Left renal pelvis (tissue), 4 donors: Measurements from ENCODE around the gene GNG4. TPM values are rescaled to one million over a fixed set of nuclear protein-coding genes. Genes with fewer than 3 reads are reported as not detected.
"Not testable (repeated sequence)": the region's sequence is repeated elsewhere in the genome, so short reads cannot be mapped to it uniquely, and the experiment has no call there.

Experiments
- DNase-seq, 4 donors: peaks; one replicate each; pipeline ENCODE4 v3.0.0-alpha.2; 2013; ENCODE audit warnings: low read depth in 4 of 4, low spot score in 3 of 4
- polyA plus RNA-seq, 4 donors: library from polyadenylated mRNA; unstranded; fragments of 120-200 nt; gene quantifications; one replicate each; pipeline ENCODE4 v1.2.1, GENCODE V29; 2013; ENCODE audit not compliant: insufficient read length in 4 of 4

The GNG4 gene
- polyA plus RNA-seq, 4 donors, result 2.9 to 5.0 (median 3.8) TPM

GRCh38 chr1:235650341-235651169, 971 bp upstream of the GNG4 start:
- no peak for DNase-seq

DNA sequence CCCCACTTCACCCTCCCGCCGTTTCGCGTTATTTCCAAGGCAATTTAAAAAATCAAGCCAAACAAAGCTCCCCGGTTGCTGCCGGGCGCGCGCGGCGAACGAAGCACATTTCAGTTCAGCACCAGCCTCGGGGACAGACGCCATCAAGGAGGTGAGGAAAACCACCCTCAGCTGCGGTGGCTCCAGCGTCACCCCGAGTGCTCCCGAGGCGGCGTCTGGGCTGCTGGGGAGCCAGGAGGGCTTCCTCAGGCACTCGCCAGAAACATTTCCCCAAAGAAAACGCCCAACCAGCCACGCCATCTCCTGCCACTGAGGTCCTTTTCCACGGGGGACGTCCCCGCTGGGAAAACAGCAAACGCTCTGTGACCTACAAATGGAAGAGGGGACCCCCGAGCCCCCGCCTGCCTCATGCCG, 623 bp downstream of the GNG4 start:
- DNase-seq, result peak in 1 of 4 donors; percentile 35

- DNase-seq, result no peak
Measured at GRCh38 chr1:235648407-235648907, 1.1 kb downstream of the GNG4 start.

- not testable (repeated sequence) for DNase-seq
Measured at GRCh38 chr1:235647537-235647936, 2.0 kb downstream of the GNG4 start.

GRCh38 chr1:235646463-235646862, 3.1 kb downstream of the GNG4 start:
- DNase-seq, result no peak

DNA sequence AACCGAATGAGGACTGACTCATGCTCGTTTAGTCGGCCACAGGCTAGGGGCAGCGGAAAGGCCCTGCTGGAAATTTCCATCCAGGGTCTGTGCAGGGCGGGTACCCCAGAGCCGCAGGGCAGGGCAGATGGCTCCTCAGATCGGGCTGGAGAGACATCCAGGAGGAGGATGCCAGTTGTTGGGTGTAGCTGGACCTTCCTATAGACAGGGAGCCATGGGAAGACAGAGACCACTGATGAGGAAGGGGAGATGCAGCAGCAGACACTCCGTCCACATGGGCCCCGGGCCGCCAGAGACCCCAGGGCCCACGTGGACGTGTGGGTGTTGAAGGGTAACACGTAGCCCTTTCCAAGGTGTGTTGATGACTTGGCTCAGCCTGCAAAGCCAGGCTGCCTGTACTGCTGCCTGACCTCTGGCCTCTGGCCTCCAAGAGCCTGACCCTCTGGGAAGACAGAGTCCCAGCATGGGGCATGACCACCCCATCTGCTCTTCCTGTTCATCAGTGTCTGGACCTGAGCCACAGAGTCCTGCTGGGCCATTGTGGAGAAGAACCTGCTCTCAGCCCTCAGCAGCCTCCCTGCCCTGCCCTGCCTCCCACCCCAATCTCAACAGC, 4.8 kb downstream of the GNG4 start:
- DNase-seq, result no peak

DNA sequence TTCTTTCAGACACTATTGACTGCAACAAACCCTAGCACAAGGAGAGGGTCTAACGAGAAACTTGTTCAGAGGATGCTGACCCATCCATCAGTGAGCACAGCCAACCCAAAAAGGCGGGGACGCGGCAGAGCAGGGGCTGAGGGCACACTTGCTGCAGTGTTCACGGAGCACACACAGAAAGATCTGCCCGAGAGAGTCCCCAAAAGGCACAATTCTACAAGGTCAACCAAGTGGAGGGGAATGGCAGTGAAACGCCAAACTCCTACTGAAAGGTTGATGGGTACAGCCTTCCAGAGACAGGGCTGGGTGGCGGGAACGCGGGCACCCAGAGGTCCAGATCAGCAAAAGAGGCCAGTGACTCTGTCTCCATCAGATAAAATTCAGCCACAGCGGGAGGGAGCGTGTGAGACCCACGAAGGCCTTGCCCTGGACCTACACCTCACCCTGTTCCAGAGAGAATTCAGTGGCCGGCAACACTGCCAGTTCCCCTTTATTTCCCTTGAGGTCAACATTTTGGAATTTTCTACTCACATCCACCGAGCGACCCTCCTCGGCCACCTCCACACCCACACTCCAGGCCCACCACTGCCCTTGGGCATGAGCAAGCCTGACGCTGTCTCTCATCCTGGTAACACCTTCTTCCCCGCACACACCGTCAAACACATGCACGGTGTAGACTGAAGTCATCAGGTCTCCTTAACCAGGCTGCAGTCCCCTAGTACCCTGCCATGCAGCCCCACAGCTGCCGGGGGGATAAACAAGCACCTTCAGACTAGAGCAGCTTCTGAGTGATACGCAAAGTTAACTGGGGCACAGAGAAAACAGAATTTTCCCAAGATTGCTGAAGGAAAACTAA, 5.5 kb downstream of the GNG4 start:
- no peak for DNase-seq

- DNase-seq, result no peak
Measured at GRCh38 chr1:235642943-235643371, 6.6 kb downstream of the GNG4 start.

DNA sequence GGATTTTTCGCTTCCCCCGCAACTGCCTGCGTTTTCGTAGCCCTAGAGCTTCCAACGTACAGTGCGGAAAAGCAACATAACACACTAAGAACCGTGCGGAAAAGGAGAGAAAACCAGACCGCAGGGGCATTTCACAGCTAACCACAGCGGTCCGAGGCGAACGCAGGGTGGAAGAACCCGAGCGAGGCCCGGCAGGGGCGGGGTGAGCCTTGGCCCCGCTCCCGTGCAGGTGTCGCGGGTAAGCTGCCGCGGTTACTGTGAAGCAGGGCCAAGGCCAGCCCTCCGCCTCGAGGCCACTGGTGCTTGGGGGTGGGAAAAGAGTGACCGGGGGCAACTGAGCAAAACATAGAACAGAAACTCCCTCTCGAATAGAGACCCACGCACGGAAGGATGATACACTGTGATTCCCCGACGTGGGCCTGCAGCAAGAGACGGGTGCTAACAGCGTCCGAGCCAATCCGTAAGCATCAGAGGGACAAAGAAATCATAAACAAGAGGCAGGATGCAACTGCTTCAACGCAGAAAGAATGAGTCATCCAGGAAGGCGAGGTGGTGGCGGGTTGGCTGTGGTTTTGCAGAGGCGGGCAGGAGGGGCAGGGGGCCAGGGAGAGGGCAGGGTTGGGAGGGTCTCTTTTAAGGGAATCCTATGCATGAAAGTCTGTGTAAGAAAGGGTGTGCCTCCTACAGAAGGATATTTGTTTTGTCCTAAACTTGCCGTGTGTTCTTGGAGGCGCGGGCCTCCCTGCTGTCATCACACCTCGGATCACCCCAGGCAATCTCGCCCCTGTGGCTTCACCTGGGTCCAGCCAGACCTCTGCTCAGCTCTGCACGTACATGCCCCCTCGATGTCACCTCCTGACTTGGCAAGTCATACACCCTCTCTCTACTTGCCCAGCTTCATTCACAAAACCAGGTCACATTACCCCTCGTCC, 7.3 kb downstream of the GNG4 start:
- no peak for DNase-seq

DNA sequence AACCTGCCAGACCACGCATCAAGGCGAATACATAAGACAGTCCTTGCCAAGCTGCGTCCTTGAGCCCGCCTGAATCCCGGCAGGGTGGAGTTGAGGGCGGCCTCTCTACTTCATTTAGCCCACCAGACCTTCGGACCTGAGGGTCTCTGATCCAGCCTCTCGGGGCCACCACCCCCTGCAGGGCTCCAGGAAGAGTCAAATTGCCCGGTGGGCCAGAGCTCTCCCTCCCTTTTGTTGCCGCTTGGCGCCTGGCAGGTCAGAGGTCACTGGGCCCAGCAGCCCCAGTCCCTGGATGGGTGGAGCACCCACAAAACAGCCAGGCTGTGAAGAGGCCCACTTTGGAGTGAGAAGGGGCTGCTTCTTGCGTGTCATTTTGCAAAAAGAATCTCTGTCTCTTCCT, 9.0 kb downstream of the GNG4 start:
- DNase-seq, result no peak

GRCh38 chr1:235639226-235640205, 10.1 kb downstream of the GNG4 start:
- DNase-seq, result no peak

DNA sequence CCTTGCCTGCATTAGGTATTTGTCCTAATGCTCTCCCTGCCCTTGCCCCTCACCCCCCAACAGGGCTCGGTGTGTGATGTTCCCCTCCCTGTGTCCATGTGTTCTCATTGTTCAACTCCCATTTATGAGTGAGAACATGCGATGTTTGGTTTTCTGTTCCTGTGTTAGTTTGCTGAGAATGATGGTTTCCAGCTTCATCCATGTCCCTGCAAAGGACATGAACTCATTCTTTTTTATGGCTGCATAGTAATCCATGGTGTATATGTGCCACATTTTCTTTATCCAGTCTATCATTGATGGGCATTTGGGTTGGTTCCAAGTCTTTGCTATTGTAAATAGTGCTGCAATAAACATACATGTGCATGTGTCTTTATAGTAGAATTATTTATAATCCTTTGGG, 11.0 kb downstream of the GNG4 start:
- DNase-seq, result not testable (repeated sequence)

GRCh38 chr1:235637756-235638534, 11.6 kb downstream of the GNG4 start:
- DNase-seq, result no peak

- DNase-seq, result no peak
Measured at GRCh38 chr1:235635938-235636662, 13.5 kb downstream of the GNG4 start.

DNA sequence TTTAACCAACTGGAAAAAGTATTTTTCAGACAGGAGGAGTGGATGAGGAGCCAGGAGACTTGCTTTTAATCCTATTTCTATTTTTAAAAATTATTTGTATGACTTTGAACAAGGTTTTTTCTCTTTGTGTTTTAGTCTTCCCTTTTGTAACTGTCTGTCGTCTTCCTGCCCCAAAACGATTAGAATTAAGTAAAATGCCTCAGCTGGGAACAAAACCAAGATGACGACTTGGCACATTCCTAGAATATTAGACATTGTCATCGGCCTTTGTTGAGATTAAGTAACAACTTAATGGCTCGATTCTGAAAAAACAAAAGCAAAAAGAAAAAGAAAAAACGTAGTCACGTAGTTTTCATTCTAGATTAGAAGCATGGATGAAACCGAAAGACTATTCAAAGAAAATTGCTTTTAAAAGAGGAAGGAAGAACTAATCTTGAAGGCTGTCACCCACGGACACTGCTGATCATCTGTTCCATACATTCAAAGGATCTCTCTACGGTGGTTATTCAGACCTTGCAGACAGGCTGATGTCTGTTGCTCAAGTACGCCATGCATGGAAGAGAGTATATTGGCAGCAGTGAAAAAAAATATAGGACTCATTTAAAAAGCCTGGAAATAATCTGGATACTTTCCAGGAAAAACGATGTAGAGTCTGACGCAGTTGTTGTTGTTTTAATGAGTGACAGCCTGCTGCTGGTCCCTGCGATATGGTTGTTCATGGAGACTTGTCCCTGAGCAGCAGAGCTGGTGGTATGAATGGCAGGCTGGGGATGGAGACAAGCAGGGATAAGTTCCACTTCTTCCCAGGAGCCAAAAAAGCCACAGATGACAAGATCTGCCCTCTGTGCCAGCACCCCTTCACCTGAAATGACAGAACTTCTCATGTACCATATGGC, 16.8 kb downstream of the GNG4 start:
- DNase-seq, result no peak

DNA sequence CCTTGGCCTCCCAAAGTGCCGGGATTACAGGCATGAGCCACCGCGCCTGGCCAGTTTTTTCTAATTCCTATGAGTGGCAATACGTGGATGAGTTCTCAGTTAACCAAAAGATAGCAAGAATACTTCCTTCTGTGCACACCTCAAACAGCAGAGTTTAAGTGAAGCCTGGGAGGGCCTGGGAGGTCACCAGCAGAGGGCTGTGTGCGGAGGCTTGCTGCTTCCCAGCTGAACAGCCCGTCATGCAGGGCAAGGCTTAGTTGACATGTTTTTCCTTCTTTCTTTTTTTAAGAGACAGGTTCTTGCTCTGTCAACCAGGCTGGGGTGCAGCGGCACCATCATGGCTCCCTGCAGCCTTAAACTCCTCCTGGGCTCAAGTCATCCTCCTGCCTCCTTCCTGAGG, 17.8 kb downstream of the GNG4 start:
- DNase-seq, result no peak
